Left cardiac atrium (tissue), 4 donors: Measurements from ENCODE around the gene NOC2L. TPM values are rescaled to one million over a fixed set of nuclear protein-coding genes. Genes with fewer than 3 reads are reported as not detected.
"Not testable (repeated sequence)": the region's sequence is repeated elsewhere in the genome, so short reads cannot be mapped to it uniquely, and the experiment has no call there.

Source experiments
- ATAC-seq, 2 donors: fragments of 200-7000 bp; cut with Tn5 transposase; one replicate each; pipeline ENCODE4 v1.9.1; 2020; ENCODE audit warnings: mild to moderate bottlenecking in 2 of 2, moderate library complexity in 2 of 2
- DNase-seq: peaks from one replicate; pipeline ENCODE4 v3.0.0-alpha.2; 2020
- intact Hi-C, 2 donors: fragments of 100-400 bp; cut with DNase I; formaldehyde crosslinking; loops; one replicate each; pipeline versions ENCODE4 v1.14.1 to v1.15.1; 2022 to 2023
- total RNA-seq, 2 donors: library from RNA; stranded (reverse); fragmentation: NEBNext Ultra II Directional; extraction: Animal tissue kit (Norgen Biotek cat#: 25700); gene quantifications; one replicate each; pipeline ENCODE4 v1.2.1, GENCODE V29; 2021
- donor health status: DM: no; HTN: yes; CAD: no.
- donor health status: DM: no; HTN: yes; CAD: no; lungs with severe emphysema.
- donor health status: DM: yes; HTN: yes; CAD: no.
- donor health status: Dilated cardiomyopathy.

NOC2L gene
- total RNA-seq, 2 donors from 2014 or later = 38.1 to 48.7 TPM

DNA sequence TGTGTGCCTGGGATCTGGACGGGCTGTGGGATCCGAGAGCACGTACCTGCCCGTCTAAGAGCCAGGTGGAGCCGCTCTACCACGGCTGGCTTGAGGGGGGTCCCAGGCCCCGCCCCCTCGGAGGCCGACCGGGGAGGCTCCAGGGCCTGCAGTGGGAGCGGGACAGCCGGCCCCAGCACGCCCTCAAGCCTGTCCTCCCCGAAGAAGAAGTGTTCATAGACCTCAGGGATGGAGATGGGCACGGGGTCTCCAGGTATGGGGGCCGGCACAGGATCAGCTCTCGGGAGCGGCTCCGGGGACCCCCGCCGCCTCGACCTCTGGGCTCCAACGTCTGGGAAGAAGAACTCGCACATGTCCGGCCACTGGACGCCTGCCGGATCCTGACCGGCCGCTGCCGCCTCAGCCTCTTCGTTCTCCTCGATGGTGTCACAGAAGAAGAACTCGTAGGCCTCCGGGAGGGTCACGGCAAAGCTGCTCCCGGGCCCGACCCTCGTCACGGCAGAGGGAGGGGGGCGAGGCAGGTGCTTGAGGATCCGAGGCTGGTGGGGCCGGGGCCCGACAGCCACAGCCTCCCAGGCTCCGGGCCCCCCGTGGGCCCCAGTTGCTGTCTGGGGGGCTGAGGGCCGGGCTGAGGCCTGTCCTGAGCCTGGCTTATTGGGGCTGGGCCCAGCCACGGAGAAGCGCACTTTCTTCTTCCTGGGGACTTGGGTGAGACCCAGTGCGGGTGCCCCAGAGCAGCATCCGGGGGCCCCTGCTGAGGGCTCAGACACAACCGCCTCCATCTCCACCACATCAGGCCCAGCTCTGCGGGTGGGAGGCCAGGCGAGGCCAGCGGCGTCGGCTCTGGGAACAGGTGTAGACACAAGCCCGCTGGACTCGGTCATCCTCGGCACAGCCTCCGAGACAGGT is 20.0 kb upstream of the NOC2L start:
- DNase-seq = no peak
- intact Hi-C loops = no loop called here
- ATAC-seq = no peak

- no peak for ATAC-seq
- peak; percentile 25 for DNase-seq
- intact Hi-C loops = no loop called here
These were observed 19.2 kb upstream of the NOC2L start for GRCh38 chr1:978069-978834.

GRCh38 chr1:976791-977190 is 17.7 kb upstream of the NOC2L start:
- peak; percentile 34 for DNase-seq
- ATAC-seq, intact Hi-C loops: not testable (repeated sequence)

DNA sequence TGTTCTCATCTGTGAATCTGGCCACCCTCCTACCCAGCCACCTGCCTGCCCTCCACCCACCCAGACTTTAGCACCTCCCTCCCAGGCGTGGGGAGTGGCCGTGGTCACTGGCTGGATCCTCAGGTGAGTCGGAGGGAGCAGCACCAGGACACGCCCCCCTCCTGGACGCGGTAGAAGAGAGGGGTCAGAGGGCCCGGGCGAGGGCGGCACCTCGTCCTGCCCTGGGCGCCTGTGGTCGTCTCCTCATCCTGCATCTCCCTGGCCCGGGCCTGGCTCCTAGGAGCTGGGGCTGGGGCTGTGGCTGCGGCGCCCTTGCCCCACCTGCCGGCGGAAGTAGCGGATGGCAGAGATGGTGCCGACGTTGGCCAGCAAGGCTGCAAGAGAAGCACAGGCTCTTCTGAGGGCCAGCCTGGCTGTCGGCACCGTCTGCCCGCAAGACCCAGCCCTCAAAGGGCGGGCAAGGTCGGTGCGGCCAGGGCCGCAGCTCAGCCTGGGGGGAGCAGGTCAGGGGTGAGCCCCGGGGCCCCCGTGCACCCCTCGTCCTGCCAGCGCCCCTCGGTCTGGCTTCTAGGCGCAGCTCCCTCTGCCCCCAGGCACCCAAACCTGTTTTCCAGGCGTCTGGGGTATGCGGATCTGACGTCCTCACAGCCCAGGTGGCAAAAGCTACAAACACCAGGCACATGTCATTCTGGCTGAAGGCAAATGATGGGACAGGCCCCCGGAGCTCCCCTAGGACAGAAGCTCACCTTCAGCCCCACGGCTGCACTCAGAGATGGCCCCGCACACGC is 17.0 kb upstream of the NOC2L start:
- ATAC-seq (peak; percentile 37 to 48), DNase-seq (peak; percentile 58)
- intact Hi-C loops = no loop called here

- intact Hi-C loops = no loop called here
- no peak for ATAC-seq
- no peak for DNase-seq
These were observed 16.3 kb upstream of the NOC2L start for GRCh38 chr1:975365-975764.

DNA sequence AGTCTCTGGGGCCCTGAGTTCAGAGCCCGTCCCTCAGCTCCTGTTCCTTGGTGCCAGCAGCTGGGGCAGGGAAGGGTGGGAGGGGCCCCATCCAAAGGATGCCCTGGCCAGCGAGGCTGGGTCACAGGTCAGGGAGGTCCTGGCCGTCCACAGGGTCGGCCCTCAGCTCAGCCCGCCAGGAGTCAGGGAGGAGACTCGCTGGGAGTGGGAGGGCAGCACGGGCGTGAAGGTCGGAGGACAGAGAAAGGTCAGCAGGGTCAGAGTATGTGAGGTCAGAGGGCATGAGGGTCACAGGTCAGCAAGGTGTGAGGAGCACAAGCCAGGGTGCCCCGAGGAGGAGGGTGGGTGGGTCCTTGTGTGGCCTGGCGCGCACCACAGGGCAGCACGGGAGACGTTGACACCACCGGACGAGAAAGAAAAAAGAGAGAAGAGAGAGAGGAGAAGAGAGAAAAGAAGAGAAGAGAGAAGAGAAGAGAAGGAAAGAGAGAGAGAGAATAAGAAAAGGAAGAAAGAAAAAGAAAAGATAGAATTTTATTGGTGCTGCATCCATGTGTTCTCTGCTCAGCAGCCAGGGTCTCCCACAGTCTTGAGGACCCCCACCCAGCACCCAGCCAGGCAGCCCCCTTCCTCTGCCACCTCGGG is 15.8 kb upstream of the NOC2L start:
- intact Hi-C loops = no loop called here
- DNase-seq = no peak
- ATAC-seq = no peak

DNA sequence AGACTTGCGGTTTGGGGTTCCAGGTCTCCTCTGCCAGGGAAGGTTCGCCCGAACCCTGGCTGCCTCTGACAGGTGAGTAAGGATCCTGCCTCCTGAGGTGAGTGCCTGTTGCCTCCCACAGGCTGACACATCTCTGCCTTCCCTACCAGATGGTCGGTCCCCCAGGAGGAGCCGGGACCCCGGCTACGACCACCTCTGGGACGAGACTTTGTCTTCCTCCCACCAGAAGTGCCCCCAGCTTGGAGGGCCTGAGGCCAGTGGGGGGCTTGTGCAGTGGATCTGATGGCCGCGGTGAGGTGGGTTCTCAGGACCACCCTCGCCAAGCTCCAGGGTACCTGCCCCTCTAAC is 15.2 kb upstream of the NOC2L start:
- ATAC-seq (no peak), DNase-seq (no peak)
- intact Hi-C loops = no loop called here

DNA sequence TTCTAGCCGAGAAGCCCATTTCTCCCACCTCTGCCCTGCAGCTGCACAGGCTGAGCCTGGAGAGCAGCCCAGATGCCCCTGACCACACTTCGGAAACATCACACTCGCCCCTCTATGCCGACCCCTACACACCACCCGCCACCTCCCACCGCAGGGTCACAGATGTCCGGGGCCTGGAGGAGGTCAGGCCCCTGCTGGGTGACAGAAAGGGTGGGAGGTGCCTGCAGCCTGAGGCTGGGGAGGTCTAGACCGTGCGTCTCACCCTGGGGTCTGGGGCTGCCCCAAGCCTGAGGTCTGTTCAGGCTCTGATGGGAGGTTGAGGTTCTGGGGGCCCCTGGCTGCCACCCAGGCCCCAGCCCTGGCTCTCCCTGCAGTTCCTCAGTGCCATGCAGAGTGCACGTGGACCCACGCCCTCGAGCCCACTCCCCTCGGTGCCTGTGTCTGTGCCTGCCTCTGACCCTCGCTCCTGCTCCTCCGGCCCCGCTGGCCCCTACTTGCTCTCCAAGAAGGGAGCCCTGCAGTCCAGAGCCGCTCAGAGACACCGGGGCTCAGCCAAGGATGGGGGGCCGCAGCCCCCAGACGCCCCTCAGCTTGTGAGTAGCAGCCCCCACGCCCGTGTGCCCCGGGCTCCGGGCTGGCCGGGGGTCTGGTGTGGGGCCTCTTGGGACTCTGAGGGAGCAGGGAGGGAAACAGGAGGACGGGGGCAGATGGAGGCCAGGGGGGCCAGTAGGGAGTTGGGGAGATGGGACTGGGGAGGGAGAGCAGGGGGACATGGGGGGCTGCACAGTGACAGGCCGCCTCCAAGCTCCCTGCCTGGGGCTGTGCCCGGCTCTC is 14.6 kb upstream of the NOC2L start:
- no peak for DNase-seq
- intact Hi-C loops = no loop called here
- ATAC-seq = no peak

DNA sequence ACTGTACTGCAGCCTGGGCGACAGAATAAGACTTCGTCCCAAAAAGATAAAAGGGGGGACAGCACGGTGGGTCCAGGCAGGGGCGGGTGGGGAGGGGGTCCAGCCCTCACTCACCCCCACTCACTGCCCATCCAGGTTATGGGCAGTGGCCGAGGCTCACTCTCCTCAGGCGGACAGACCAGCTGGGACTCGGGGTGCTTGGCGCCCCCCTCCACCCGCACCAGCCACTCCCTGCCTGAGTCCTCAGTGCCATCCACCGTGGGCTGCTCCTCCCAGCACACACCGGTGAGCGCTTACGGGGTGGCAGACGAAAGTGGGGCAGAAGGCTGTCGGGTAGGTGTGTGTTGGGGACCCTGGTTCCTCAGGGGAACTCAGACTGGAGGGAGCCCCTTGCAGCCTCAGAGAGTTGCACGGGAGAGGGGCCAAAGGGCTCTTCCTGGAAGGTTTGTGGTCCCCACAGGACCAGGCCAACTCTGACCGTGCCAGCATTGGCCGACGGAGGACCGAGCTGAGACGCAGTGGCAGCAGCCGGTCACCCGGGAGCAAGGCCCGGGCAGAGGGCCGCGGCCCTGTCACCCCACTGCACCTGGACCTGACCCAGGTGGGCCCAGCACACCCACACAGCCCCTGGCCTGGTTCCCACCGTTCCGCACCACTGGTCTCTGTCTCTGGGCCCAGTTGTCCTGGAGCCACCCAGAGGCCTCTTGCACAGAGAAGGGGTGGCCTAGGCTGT is 13.8 kb upstream of the NOC2L start:
- ATAC-seq = no peak
- intact Hi-C loops = no loop called here
- DNase-seq = no peak

DNA sequence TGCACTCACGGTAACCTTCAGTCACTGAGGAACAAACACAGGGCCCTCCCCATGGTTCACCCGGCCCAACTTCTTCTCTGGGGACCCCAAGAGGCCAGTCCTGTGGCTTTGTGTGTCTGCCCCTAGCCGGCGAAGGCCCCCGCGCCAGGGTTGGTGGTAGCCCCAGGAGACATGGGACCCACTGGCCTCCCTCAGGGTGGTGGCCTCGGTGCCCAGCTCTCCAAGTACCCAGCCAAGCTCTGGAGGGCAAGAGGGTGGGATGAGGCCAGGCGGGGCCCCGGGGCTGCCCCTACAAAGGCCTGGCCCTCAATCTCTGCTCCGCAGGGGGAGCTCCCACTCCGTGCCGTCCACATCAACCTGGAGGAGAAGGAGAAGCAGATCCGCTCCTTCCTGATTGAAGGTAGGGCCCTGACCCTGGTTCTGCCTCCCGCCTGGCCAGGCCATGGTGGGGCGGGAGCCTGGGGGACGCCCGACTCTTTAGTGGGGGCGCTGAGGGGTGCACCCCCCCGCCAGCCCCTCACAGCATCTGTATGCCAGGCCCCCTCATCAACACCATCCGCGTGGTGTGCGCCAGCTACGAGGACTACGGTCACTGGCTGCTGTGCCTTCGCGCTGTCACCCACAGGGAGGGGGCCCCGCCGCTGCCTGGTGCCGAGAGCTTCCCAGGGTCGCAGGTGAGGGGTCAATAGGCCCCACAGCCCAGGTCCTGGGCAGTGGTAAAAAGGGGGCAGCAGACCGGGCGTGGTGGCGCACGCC is 12.9 kb upstream of the NOC2L start:
- ATAC-seq (no peak), DNase-seq (no peak)
- intact Hi-C loops = no loop called here

GRCh38 chr1:970973-971730 is 12.1 kb upstream of the NOC2L start:
- no peak for DNase-seq
- intact Hi-C loops = no loop called here
- no peak for ATAC-seq

- intact Hi-C loops = no loop called here
- ATAC-seq (no peak), DNase-seq (no peak)
These were observed 11.4 kb upstream of the NOC2L start for GRCh38 chr1:970242-970972.

DNA sequence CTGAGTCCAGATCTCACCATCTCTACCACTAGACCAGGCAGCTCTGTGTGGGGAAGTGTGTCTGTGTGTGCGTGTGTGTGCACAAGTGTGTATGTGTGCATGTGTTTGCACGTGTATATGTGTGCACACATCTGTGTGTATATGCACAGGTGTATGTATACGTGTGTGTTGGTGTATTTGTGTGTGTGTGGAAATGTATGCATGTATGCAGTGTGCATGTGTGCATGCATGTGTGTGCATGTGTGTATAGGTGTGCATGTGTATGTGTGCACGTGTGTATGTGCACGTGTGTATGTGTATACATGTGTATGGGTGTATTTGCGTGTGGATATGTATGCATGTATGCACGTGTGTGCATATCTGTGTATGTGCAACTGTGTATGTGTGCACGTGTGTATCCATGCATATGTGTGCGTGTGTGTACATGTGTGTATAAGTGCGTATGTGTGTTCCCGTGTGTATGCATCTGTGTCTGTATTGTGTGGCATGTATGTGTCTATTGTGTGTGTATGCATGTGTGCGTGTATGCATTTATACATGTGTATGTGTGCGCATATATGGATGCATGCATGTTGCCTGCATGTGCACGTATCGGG is 10.3 kb upstream of the NOC2L start:
- intact Hi-C loops = no loop called here
- DNase-seq (no peak), ATAC-seq (no peak)

DNA sequence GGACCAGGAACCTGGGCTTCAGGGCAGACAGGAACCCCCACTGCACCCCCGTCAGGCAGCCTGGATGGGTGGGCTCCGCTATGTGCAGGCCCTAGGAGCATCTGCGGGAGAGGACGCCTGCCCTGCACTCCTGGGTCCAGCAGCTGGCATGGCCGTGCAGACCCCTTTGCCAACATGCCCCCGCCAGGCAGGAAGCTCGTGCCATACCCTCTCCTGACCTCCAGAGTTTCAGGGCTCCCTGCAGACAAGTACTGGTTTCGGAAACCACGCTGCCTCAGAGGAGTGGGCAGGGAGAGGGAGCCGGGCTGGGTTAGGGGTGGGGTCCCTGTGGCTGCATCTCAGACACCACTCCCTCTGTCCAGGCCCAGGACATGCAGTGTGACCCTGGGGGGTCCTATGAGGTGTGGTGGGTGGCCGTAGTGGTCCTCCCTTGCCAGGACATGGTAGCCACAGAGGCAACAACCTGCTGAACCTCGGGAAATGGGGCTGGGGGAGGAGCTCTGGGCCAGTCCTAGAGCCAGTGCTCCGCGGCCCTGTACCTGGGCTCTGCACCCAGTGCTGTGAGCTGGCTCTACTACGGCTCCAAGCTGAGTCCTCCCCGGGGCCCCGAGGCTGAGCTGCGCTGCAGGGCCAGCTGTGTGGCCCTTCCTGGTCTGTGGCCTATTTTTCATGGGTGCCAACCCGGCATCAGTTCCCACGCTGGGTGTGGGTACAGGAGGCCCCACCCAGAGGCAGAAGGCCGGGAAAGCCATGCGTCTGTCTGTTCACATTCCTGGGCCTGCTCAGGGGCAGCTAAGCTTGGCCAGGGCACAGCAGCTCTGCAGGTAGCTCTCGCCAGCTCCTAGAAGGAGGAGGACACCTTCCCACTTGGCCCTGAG is 8.6 kb upstream of the NOC2L start:
- DNase-seq = no peak
- intact Hi-C loops = no loop called here
- no peak for ATAC-seq
